ENCODE data around the gene FBXL7.

The FBXL7 gene

GRCh38 chr5:15966066-15966640 lies 466.2 kb downstream of the FBXL7 start:
- no peaks in the 10 kb centered on the region for H3K4me1 ChIP-seq (ENCODE audit: control insufficient read depth, low read depth, low read length)
- H3K9ac ChIP-seq (ENCODE audit: low read length): no peak overlapping the region
- H3K36me3 ChIP-seq (ENCODE audit: control insufficient read depth, low read depth, low read length): no peaks in the 10 kb centered on the region
- H3K27ac ChIP-seq (ENCODE audit: low read length): no peak overlapping the region
- no peaks in the 10 kb centered on the region for H3K9me3 ChIP-seq (ENCODE audit: control insufficient read depth, low read depth, low read length)
- no peak overlapping the region for H3K4me3 ChIP-seq (ENCODE audit: low read length)
- no peaks in the 10 kb centered on the region for H3K27me3 ChIP-seq (ENCODE audit: control insufficient read depth, insufficient read depth, low read length)

DNA sequence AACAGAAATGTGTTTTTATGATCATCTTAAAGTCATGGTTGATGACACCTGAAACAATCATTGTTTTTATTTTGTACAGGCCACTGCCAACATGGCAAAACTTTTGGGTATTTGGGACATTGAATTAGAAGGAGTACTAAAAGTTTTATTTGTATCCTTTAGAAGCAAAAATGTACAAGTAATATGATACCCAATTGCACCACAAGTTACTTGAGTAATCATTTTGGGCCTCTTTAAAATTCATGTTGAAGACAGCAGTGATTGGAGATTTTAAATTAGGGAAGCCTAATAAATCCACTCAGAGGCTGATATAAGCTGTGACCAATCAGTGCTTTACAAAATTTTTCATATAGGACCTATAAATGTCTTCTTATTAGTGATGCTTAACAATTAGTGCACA lies 466.7 kb downstream of the FBXL7 start:
- Histone ChIP-seq H3K27ac (ENCODE audit: low read length) (no peak overlapping the region), H3K4me1 (ENCODE audit: control insufficient read depth, low read depth, low read length) (no peaks in the 10 kb centered on the region), H3K9ac (ENCODE audit: low read length) (no peak overlapping the region), H3K9me3 (ENCODE audit: control insufficient read depth, low read depth, low read length) (no peaks in the 10 kb centered on the region), H3K27me3 (ENCODE audit: control insufficient read depth, insufficient read depth, low read length) (no peaks in the 10 kb centered on the region), H3K4me3 (ENCODE audit: low read length) (no peak overlapping the region), H3K36me3 (ENCODE audit: control insufficient read depth, low read depth, low read length) (no peaks in the 10 kb centered on the region)

- H3K27me3 ChIP-seq (ENCODE audit: control insufficient read depth, insufficient read depth, low read length): no peaks in the 10 kb centered on the region
- no peaks in the 10 kb centered on the region for H3K9me3 ChIP-seq (ENCODE audit: control insufficient read depth, low read depth, low read length)
- H3K27ac ChIP-seq (ENCODE audit: low read length): no peak overlapping the region
- H3K4me1 ChIP-seq (ENCODE audit: control insufficient read depth, low read depth, low read length): no peaks in the 10 kb centered on the region
- no peaks in the 10 kb centered on the region for H3K36me3 ChIP-seq (ENCODE audit: control insufficient read depth, low read depth, low read length)
- no peak overlapping the region for H3K4me3 ChIP-seq (ENCODE audit: low read length)
- no peak overlapping the region for H3K9ac ChIP-seq (ENCODE audit: low read length)
Measured at GRCh38 chr5:15968993-15969392, 469.0 kb downstream of the FBXL7 start.

DNA sequence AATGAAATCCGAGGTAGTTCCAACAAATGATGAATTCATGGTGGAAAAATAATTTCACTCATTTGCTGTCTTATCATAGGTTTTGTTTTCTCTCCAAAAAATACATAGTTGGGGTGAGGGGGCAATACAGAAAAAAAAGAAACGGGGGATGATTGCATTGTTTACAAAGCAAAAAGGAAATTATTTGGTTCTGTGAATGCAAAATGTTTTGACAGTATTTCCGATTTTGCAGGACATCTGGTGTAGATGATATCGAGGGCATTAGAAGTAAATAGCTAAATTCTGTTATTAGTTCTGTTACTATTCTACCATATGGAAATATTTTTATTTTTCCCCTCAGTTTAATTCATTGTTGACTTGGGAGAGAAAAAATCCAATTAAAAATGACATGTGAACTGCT lies 477.9 kb downstream of the FBXL7 start:
- Histone ChIP-seq H3K4me1 (ENCODE audit: control insufficient read depth, low read depth, low read length) (no peaks in the 10 kb centered on the region), H3K36me3 (ENCODE audit: control insufficient read depth, low read depth, low read length) (no peaks in the 10 kb centered on the region), H3K27ac (ENCODE audit: low read length) (no peak overlapping the region), H3K27me3 (ENCODE audit: control insufficient read depth, insufficient read depth, low read length) (no peaks in the 10 kb centered on the region), H3K9ac (ENCODE audit: low read length) (no peak overlapping the region), H3K9me3 (ENCODE audit: control insufficient read depth, low read depth, low read length) (no peaks in the 10 kb centered on the region), H3K4me3 (ENCODE audit: low read length) (no peak overlapping the region)

GRCh38 chr5:15980835-15981234 lies 480.9 kb downstream of the FBXL7 start:
- Histone ChIP-seq H3K27ac (ENCODE audit: low read length) (no peak overlapping the region), H3K4me1 (ENCODE audit: control insufficient read depth, low read depth, low read length) (no peaks in the 10 kb centered on the region), H3K9ac (ENCODE audit: low read length) (no peak overlapping the region), H3K4me3 (ENCODE audit: low read length) (no peak overlapping the region), H3K36me3 (ENCODE audit: control insufficient read depth, low read depth, low read length) (no peaks in the 10 kb centered on the region), H3K27me3 (ENCODE audit: control insufficient read depth, insufficient read depth, low read length) (no peaks in the 10 kb centered on the region), H3K9me3 (ENCODE audit: control insufficient read depth, low read depth, low read length) (no peaks in the 10 kb centered on the region)

- Histone ChIP-seq H3K4me3 (ENCODE audit: low read length) (no peak overlapping the region), H3K27ac (ENCODE audit: low read length) (no peak overlapping the region), H3K4me1 (ENCODE audit: control insufficient read depth, low read depth, low read length) (no peaks in the 10 kb centered on the region)
Measured at GRCh38 chr5:15983392-15983791, 483.4 kb downstream of the FBXL7 start.

More at GRCh38 chr5:15983392-15983791, 483.4 kb downstream of the FBXL7 start:
- Histone ChIP-seq H3K9ac (ENCODE audit: low read length) (no peak overlapping the region), H3K27me3 (ENCODE audit: control insufficient read depth, insufficient read depth, low read length) (no peaks in the 10 kb centered on the region), H3K9me3 (ENCODE audit: control insufficient read depth, low read depth, low read length) (no peaks in the 10 kb centered on the region), H3K36me3 (ENCODE audit: control insufficient read depth, low read depth, low read length) (no peaks in the 10 kb centered on the region)

All from iPS-18a (cell line).